EL (cell line): ENCODE results near the gene GPC1.
"Not testable (repeated sequence)": the region's sequence is repeated elsewhere in the genome, so short reads cannot be mapped to it uniquely, and the experiment has no call there.

Experiments used
- DNase-seq: peaks from one replicate; pipeline ENCODE4 v3.0.0-alpha.2; 2016

GPC1 gene

GRCh38 chr2:240468303-240469238, 33.1 kb downstream of the GPC1 start:
- DNase-seq: no peak

- no peak for DNase-seq
Observed at GRCh38 chr2:240469239-240469636, 33.8 kb downstream of the GPC1 start.

- no peak for DNase-seq
Observed at GRCh38 chr2:240469740-240470139, 34.3 kb downstream of the GPC1 start.

- DNase-seq: no peak
Observed at GRCh38 chr2:240472078-240472790, 36.8 kb downstream of the GPC1 start.

- DNase-seq: no peak
Observed at GRCh38 chr2:240473211-240473610, 37.7 kb downstream of the GPC1 start.

- no peak for DNase-seq
Observed at GRCh38 chr2:240477916-240478315, 42.5 kb downstream of the GPC1 start.

- DNase-seq: no peak
Observed at GRCh38 chr2:240478346-240479110, 43.1 kb downstream of the GPC1 start.

- DNase-seq: no peak
Observed at GRCh38 chr2:240479111-240479501, 43.6 kb downstream of the GPC1 start.

GRCh38 chr2:240480834-240481623, 45.6 kb downstream of the GPC1 start:
- DNase-seq: no peak

GRCh38 chr2:240481720-240482119, 46.3 kb downstream of the GPC1 start:
- no peak for DNase-seq

- no peak for DNase-seq
Observed at GRCh38 chr2:240482141-240482540, 46.7 kb downstream of the GPC1 start.

- no peak for DNase-seq
Observed at GRCh38 chr2:240491483-240491882, 56.0 kb downstream of the GPC1 start.

- DNase-seq: no peak
Observed at GRCh38 chr2:240494194-240494793, 58.8 kb downstream of the GPC1 start.

- DNase-seq: not testable (repeated sequence)
Observed at GRCh38 chr2:240494942-240495341, 59.5 kb downstream of the GPC1 start.

GRCh38 chr2:240497082-240497481, 61.6 kb downstream of the GPC1 start:
- DNase-seq: peak; percentile 33

- DNase-seq: no peak
Observed at GRCh38 chr2:240498171-240498957, 62.9 kb downstream of the GPC1 start.

GRCh38 chr2:240498958-240499260, 63.4 kb downstream of the GPC1 start:
- DNase-seq: no peak

GRCh38 chr2:240499309-240500301, 64.1 kb downstream of the GPC1 start:
- no peak for DNase-seq

GRCh38 chr2:240500561-240501423, 65.3 kb downstream of the GPC1 start:
- no peak for DNase-seq
